AG10803 (cell line): ENCODE data around the gene MAN1B1.
"Not testable (repeated sequence)": the region's sequence is repeated elsewhere in the genome, so short reads cannot be mapped to it uniquely, and the experiment has no call there.

ENCODE experiments used
- DNase-seq: peaks from one replicate; pipeline ENCODE4 v3.0.0; 2010; ENCODE audit warnings: low read depth
- H3K4me3 ChIP-seq: 2 replicates; pipeline ENCODE4 v1.5.1; 2011; ENCODE audit warnings: mild to moderate bottlenecking, low read length, control low read depth
- CTCF ChIP-seq: conservative IDR thresholded peaks from 2 replicates; pipeline ENCODE4 v1.5.1; 2011; ENCODE audit warnings: mild to moderate bottlenecking, low read length, control low read depth, inconsistent platforms

MAN1B1 gene

GRCh38 chr9:137116027-137116507 is 29.3 kb downstream of the MAN1B1 start:
- no peak for DNase-seq
- H3K4me3 ChIP-seq, result no peak overlapping the region
- no peak for TF ChIP-seq CTCF

- no peak overlapping the region for H3K4me3 ChIP-seq
- DNase-seq, result no peak
- TF ChIP-seq CTCF, result no peak
Observed at GRCh38 chr9:137116728-137117127, 29.9 kb downstream of the MAN1B1 start.

- no peak for TF ChIP-seq CTCF
- H3K4me3 ChIP-seq, result no peak overlapping the region
- DNase-seq, result no peak
Observed at GRCh38 chr9:137117269-137117731, 30.5 kb downstream of the MAN1B1 start.

GRCh38 chr9:137118092-137118603 is 31.4 kb downstream of the MAN1B1 start:
- H3K4me3 ChIP-seq, DNase-seq: not testable (repeated sequence)

- not testable (repeated sequence) for H3K4me3 ChIP-seq, DNase-seq
Observed at GRCh38 chr9:137121927-137122795, 35.4 kb downstream of the MAN1B1 start.

GRCh38 chr9:137122796-137123467 is 36.1 kb downstream of the MAN1B1 start:
- not testable (repeated sequence) for H3K4me3 ChIP-seq, DNase-seq

GRCh38 chr9:137123468-137123837 is 36.7 kb downstream of the MAN1B1 start:
- TF ChIP-seq CTCF, result no peak
- no peak overlapping the region for H3K4me3 ChIP-seq
- no peak for DNase-seq

GRCh38 chr9:137123952-137124462 is 37.2 kb downstream of the MAN1B1 start:
- not testable (repeated sequence) for DNase-seq, H3K4me3 ChIP-seq

- no peak overlapping the region for H3K4me3 ChIP-seq
- DNase-seq, result no peak
- TF ChIP-seq CTCF, result no peak
Observed at GRCh38 chr9:137126786-137127185, 40.0 kb downstream of the MAN1B1 start.
